ENCODE data around the gene CDC42EP3.

The CDC42EP3 gene

DNA sequence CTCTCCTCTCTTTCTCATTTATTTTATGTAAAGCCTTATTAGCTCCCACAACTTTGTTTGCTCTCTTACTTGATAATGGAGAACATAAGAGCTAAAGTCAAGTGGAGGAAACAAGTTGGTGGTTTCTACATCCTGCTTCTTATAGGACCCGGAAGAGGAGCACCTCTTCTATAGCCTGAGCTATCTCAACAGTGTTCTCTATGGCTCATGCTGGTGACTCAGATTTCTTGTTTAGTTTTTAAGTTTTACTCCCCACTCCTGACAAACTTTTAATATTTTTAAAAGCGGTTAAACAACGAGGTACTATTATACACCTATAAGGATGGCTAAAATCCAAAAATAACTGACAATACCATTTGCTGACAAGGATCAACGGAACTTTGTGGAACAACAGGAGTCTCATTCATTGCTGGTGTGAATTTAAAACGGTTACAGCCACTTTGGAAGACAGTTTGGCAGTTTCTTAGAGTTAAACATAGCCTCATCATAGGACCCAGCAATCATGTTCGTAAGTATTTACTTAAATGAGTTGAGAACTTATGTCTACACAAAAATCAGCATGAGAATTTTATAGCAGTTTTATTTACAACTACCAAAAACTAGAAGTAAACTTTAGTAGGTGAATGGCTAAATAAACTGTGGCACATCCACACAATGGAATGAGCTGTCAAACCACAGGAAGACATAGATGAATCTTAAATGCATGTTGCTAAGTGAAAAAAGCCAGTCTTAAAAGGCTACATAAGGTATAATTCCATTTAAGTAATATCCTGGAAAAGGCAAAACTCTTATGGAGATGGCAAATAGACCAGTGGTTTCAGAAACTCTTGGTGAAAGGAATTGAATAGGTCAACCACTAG is 12.7 kb upstream of the CDC42EP3 start:
- no peak for DNase-seq (ENCODE audit: low read depth, low spot score)
- no peaks in the 10 kb centered on the region for H3K27me3 ChIP-seq (ENCODE audit: control insufficient read depth, insufficient read depth, low read length)
- H3K27ac ChIP-seq (ENCODE audit: low read length), result no peak overlapping the region
- no peaks in the 10 kb centered on the region for H3K4me1 ChIP-seq (ENCODE audit: control insufficient read depth, insufficient read depth, low read length)
- H3K4me3 ChIP-seq (ENCODE audit: low read length), result no peak overlapping the region
- WGBS (ENCODE audit: insufficient coverage, insufficient read length), result no CpG with 5 or more reads among the region's 6 CpGs
- no peaks in the 10 kb centered on the region for H3K9me3 ChIP-seq (ENCODE audit: control insufficient read depth, insufficient read depth, low read length)
- H3K36me3 ChIP-seq (ENCODE audit: control insufficient read depth, insufficient read depth, low read length), result no peaks in the 10 kb centered on the region

- Histone ChIP-seq H3K4me1 (ENCODE audit: control insufficient read depth, insufficient read depth, low read length) (no peaks in the 10 kb centered on the region), H3K4me3 (ENCODE audit: low read length) (no peak overlapping the region), H3K27me3 (ENCODE audit: control insufficient read depth, insufficient read depth, low read length) (no peaks in the 10 kb centered on the region), H3K36me3 (ENCODE audit: control insufficient read depth, insufficient read depth, low read length) (no peaks in the 10 kb centered on the region), H3K27ac (ENCODE audit: low read length) (no peak overlapping the region), H3K9me3 (ENCODE audit: control insufficient read depth, insufficient read depth, low read length) (no peaks in the 10 kb centered on the region)
- DNase-seq (ENCODE audit: low read depth, low spot score), result no peak
- WGBS (ENCODE audit: insufficient coverage, insufficient read length), result no CpG with 5 or more reads among the region's 3 CpGs
Observed at GRCh38 chr2:37683241-37683640, 11.8 kb upstream of the CDC42EP3 start.

GRCh38 chr2:37682473-37682872 is 11.0 kb upstream of the CDC42EP3 start:
- DNase-seq (ENCODE audit: low read depth, low spot score), result no peak

GRCh38 chr2:37681587-37681986 is 10.1 kb upstream of the CDC42EP3 start:
- H3K4me3 ChIP-seq (ENCODE audit: low read length), result no peak overlapping the region
- no peaks in the 10 kb centered on the region for H3K36me3 ChIP-seq (ENCODE audit: control insufficient read depth, insufficient read depth, low read length)
- H3K4me1 ChIP-seq (ENCODE audit: control insufficient read depth, insufficient read depth, low read length), result no peaks in the 10 kb centered on the region
- H3K9me3 ChIP-seq (ENCODE audit: control insufficient read depth, insufficient read depth, low read length), result no peaks in the 10 kb centered on the region
- DNase-seq (ENCODE audit: low read depth, low spot score), result no peak
- no CpG with 5 or more reads among the region's 1 CpG for WGBS (ENCODE audit: insufficient coverage, insufficient read length)
- H3K27me3 ChIP-seq (ENCODE audit: control insufficient read depth, insufficient read depth, low read length), result no peaks in the 10 kb centered on the region
- no peak overlapping the region for H3K27ac ChIP-seq (ENCODE audit: low read length)

More at GRCh38 chr2:37682473-37682872, 11.0 kb upstream of the CDC42EP3 start:
- Histone ChIP-seq H3K9me3 (ENCODE audit: control insufficient read depth, insufficient read depth, low read length) (no peaks in the 10 kb centered on the region), H3K4me1 (ENCODE audit: control insufficient read depth, insufficient read depth, low read length) (no peaks in the 10 kb centered on the region), H3K4me3 (ENCODE audit: low read length) (no peak overlapping the region), H3K36me3 (ENCODE audit: control insufficient read depth, insufficient read depth, low read length) (no peaks in the 10 kb centered on the region), H3K27ac (ENCODE audit: low read length) (no peak overlapping the region), H3K27me3 (ENCODE audit: control insufficient read depth, insufficient read depth, low read length) (no peaks in the 10 kb centered on the region)
- no CpG with 5 or more reads among the region's 4 CpGs for WGBS (ENCODE audit: insufficient coverage, insufficient read length)

GRCh38 chr2:37679072-37679695 is 7.7 kb upstream of the CDC42EP3 start:
- Histone ChIP-seq H3K9me3 (ENCODE audit: control insufficient read depth, insufficient read depth, low read length) (no peaks in the 10 kb centered on the region), H3K27ac (ENCODE audit: low read length) (no peak overlapping the region), H3K27me3 (ENCODE audit: control insufficient read depth, insufficient read depth, low read length) (no peaks in the 10 kb centered on the region), H3K4me1 (ENCODE audit: control insufficient read depth, insufficient read depth, low read length) (no peaks in the 10 kb centered on the region; the same call in 1 of the 2 replicates), H3K36me3 (ENCODE audit: control insufficient read depth, insufficient read depth, low read length) (no peaks in the 10 kb centered on the region), H3K4me3 (ENCODE audit: low read length) (no peak overlapping the region)
- no CpG with 5 or more reads among the region's 2 CpGs for WGBS (ENCODE audit: insufficient coverage, insufficient read length)
- no peak for DNase-seq (ENCODE audit: low read depth, low spot score)

DNA sequence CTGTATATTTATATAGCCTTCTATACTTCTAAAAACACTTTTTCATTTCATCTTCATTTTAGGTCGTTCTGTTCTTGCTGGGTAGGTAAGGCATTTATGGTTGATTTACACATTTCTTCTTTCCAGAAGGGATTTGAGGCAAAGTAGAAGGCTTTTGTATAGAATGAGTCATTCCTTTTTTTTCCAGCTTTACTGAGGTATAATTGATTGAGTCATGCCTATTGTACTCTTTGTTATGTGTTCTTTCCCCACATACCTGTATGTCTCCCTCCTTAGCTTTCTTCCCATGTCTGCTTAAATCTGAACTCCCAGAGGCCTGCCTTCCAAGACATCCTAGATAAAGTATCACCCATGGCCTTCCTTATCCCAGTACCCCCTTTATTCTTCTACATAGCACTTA is 4.8 kb upstream of the CDC42EP3 start:
- no peak overlapping the region for H3K4me3 ChIP-seq (ENCODE audit: low read length)
- H3K36me3 ChIP-seq (ENCODE audit: control insufficient read depth, insufficient read depth, low read length), result no peaks in the 10 kb centered on the region
- no peak for DNase-seq (ENCODE audit: low read depth, low spot score)
- no peaks in the 10 kb centered on the region for H3K9me3 ChIP-seq (ENCODE audit: control insufficient read depth, insufficient read depth, low read length)
- no peaks in the 10 kb centered on the region; the same call in 1 of the 2 replicates for H3K4me1 ChIP-seq (ENCODE audit: control insufficient read depth, insufficient read depth, low read length)
- no peaks in the 10 kb centered on the region for H3K27me3 ChIP-seq (ENCODE audit: control insufficient read depth, insufficient read depth, low read length)
- H3K27ac ChIP-seq (ENCODE audit: low read length), result no peak overlapping the region
- no CpG with 5 or more reads among the region's 1 CpG for WGBS (ENCODE audit: insufficient coverage, insufficient read length)

GRCh38 chr2:37674946-37675345 is 3.5 kb upstream of the CDC42EP3 start:
- DNase-seq (ENCODE audit: low read depth, low spot score), result no peak
- H3K27me3 ChIP-seq (ENCODE audit: control insufficient read depth, insufficient read depth, low read length), result no peaks in the 10 kb centered on the region
- H3K27ac ChIP-seq (ENCODE audit: low read length), result no peak overlapping the region
- H3K4me3 ChIP-seq (ENCODE audit: low read length), result no peak overlapping the region
- no peaks in the 10 kb centered on the region for H3K36me3 ChIP-seq (ENCODE audit: control insufficient read depth, insufficient read depth, low read length)
- H3K9me3 ChIP-seq (ENCODE audit: control insufficient read depth, insufficient read depth, low read length), result no peaks in the 10 kb centered on the region
- no peaks in the 10 kb centered on the region; the same call in 1 of the 2 replicates for H3K4me1 ChIP-seq (ENCODE audit: control insufficient read depth, insufficient read depth, low read length)
- no CpG with 5 or more reads among the region's 2 CpGs for WGBS (ENCODE audit: insufficient coverage, insufficient read length)

DNA sequence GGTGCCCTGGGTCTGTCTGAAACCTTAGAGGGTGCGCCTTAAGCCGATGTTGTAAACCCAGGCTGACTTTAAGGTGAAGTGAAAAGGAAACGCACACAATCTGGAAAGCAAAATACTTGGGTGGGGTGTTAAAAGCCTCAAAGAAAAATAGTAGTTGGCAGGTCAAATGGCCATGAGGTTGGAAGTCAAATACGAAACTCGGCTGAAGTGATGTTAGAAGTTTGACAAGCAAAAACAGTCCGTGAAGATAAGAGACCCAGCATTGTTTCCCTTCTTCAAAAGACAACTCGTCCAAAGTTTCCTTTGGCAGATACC is 1.4 kb upstream of the CDC42EP3 start:
- WGBS (ENCODE audit: insufficient coverage, insufficient read length), result no CpG with 5 or more reads among the region's 7 CpGs
- H3K4me3 ChIP-seq (ENCODE audit: low read length), result peak overlapping the region; percentile 97; the same call in 1 of the 2 replicates
- no peak for DNase-seq (ENCODE audit: low read depth, low spot score)
- H3K4me1 ChIP-seq (ENCODE audit: control insufficient read depth, insufficient read depth, low read length), result no peaks in the 10 kb centered on the region; the same call in 1 of the 2 replicates
- H3K27ac ChIP-seq (ENCODE audit: low read length), result no peak overlapping the region
- H3K9me3 ChIP-seq (ENCODE audit: control insufficient read depth, insufficient read depth, low read length), result no peaks in the 10 kb centered on the region
- H3K36me3 ChIP-seq (ENCODE audit: control insufficient read depth, insufficient read depth, low read length), result no peaks in the 10 kb centered on the region
- no peaks in the 10 kb centered on the region for H3K27me3 ChIP-seq (ENCODE audit: control insufficient read depth, insufficient read depth, low read length)

GRCh38 chr2:37672104-37672869 is 845 bp upstream of the CDC42EP3 start:
- peak; percentile 85 for DNase-seq (ENCODE audit: low read depth, low spot score)
- H3K9me3 ChIP-seq (ENCODE audit: control insufficient read depth, insufficient read depth, low read length), result no peaks in the 10 kb centered on the region
- no peaks in the 10 kb centered on the region for H3K27me3 ChIP-seq (ENCODE audit: control insufficient read depth, insufficient read depth, low read length)
- no peak overlapping the region for H3K27ac ChIP-seq (ENCODE audit: low read length)
- no peaks in the 10 kb centered on the region; the same call in 1 of the 2 replicates for H3K4me1 ChIP-seq (ENCODE audit: control insufficient read depth, insufficient read depth, low read length)
- peak overlapping the region; percentile 97 for H3K4me3 ChIP-seq (ENCODE audit: low read length)
- no peaks in the 10 kb centered on the region for H3K36me3 ChIP-seq (ENCODE audit: control insufficient read depth, insufficient read depth, low read length)
- no CpG with 5 or more reads among the region's 69 CpGs for WGBS (ENCODE audit: insufficient coverage, insufficient read length)

GRCh38 chr2:37671816-37672103 is 318 bp upstream of the CDC42EP3 start:
- no peak overlapping the region for H3K27ac ChIP-seq (ENCODE audit: low read length)
- no peaks in the 10 kb centered on the region for H3K9me3 ChIP-seq (ENCODE audit: control insufficient read depth, insufficient read depth, low read length)
- WGBS (ENCODE audit: insufficient coverage, insufficient read length), result no CpG with 5 or more reads among the region's 29 CpGs
- DNase-seq (ENCODE audit: low read depth, low spot score), result no peak
- no peaks in the 10 kb centered on the region; the same call in 1 of the 2 replicates for H3K4me1 ChIP-seq (ENCODE audit: control insufficient read depth, insufficient read depth, low read length)
- H3K4me3 ChIP-seq (ENCODE audit: low read length), result peak overlapping the region; percentile 97
- no peaks in the 10 kb centered on the region for H3K27me3 ChIP-seq (ENCODE audit: control insufficient read depth, insufficient read depth, low read length)
- H3K36me3 ChIP-seq (ENCODE audit: control insufficient read depth, insufficient read depth, low read length), result no peaks in the 10 kb centered on the region
